ENCODE measurements around the gene PRTFDC1.
"Not testable (repeated sequence)": the region's sequence is repeated elsewhere in the genome, so short reads cannot be mapped to it uniquely, and the experiment has no call there.

PRTFDC1 gene

GRCh38 chr10:24929056-24929544, 23.3 kb downstream of the PRTFDC1 start:
- FAIRE-seq = no peak

- FAIRE-seq = no peak
Measured at GRCh38 chr10:24928163-24928562, 24.2 kb downstream of the PRTFDC1 start.

DNA sequence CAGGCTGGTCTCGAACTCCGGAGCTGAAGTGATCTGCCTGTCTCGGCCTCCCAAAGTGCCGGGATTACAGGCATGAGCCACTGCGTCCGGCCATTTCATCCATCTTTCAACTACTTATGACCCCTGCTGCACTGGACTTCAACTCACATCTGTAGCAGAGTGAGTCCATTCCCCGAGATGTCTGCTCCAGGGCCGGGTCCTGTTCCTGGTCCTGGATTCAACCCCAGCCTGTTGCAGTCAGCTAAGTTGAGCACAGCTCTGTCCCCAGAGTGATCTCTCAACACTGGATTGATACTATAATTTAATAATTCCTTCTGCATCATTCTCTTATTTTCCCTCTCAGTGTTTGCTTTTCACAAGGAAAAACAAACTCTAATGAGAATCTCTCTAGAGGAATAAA, 25.8 kb downstream of the PRTFDC1 start:
- no peak for FAIRE-seq

GRCh38 chr10:24925799-24926198, 26.6 kb downstream of the PRTFDC1 start:
- FAIRE-seq = no peak

DNA sequence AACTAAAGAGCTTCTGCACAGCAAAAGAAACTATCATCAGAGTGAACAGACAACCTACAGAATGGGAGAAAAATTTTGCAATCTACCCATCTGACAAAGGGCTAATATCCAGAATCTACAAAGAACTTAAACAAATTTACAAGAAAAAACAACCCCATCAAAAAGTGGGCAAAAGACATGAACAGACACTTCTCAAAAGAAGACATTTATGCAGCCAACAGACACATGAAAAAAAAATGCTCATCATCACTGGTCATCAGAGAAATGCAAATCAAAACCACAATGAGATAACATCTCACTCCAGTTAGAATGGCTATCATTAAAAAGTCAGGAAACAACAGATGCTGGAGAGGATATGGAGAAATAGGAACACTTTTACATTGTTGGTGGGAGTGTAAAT, 27.9 kb downstream of the PRTFDC1 start:
- not testable (repeated sequence) for FAIRE-seq

DNA sequence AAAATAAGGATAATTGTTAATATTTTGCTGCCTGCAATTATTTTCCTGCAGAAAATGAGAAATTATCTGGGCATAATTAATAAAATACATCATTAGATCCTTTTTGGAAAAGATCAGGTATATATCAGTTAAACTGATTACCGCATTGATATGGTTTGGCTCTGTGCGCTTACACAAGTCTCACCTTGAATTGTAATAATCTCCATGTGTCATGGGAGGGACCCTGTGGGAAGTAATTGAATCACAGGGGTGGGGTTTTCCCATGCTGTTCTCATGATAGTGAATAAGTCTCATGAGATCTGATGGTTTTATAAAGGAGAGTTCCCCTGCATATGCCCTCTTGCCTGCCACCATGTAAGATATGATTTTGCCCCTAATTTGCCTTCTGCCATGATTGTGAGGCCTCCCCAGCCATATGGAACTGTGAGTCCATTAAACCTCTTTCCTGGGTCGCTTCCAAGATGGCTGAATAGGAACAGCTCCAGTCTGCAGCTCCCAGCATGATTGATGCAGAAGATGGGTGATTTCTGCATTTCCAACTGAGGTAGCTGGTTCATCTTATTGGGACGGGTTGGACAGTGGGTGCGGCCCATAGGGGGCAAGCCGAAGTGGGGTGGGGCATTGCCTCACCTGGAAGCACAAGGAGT, 30.1 kb downstream of the PRTFDC1 start:
- FAIRE-seq = not testable (repeated sequence)

DNA sequence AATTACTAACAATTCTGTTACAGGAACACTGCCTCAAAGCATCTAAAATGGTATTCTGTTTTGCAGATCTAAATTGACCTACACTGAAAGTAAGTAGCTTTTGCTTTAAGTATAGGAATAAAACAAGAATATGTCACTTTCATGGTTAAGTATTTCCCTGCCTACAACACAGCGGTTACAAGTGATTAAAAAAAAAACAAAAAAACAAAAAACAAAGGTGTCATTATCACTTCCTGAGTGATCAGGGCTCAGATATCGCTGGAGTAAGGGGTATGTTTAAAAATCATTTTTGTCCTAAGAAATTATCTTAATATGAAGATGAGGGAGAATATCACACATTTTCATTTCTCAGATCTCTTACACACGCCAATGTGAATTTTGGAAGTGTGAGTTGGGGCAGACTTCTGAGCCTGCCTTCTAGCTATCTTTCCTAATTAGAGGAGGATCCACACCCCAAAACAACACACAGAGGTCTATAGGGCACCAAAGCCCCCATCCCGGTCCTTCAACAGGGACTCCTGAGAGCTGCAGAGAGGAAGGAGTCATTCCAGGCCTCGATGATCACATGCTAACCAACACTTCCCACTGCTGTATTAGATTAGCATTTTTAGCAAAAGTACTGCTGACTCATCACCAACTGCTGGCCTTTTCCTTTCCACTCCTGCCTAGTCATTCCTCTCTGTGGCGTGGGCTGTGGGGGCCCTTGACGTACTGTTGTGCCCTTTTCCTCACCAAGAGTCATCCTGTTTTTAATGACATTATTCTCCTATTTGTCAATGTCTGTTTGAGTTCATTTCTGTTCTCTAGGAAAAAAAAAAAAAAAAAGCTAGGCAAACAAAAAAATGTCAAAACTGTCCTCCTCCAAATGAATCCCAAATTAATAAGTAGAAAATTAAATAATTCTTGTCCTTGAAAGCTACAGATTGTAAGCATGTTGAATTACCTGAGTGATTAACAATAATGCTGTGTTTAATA, 31.2 kb downstream of the PRTFDC1 start:
- FAIRE-seq = no peak

DNA sequence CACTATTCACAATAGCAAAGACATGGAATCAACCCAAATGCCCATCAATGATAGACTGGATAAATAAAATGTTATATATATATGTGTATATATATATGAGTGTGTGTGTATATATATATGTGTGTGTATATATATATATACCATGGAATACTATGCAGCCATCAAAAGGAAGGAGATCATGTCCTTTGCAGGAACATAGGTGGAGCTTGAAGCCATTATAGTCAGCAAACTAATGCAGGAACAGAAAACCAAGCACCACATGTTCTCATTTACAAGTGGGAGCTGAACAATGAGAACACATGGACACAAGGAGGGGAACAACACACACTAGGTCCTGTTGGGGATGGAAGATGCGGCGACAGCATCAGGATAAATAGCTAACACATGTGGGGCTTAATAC, 32.2 kb downstream of the PRTFDC1 start:
- not testable (repeated sequence) for FAIRE-seq

DNA sequence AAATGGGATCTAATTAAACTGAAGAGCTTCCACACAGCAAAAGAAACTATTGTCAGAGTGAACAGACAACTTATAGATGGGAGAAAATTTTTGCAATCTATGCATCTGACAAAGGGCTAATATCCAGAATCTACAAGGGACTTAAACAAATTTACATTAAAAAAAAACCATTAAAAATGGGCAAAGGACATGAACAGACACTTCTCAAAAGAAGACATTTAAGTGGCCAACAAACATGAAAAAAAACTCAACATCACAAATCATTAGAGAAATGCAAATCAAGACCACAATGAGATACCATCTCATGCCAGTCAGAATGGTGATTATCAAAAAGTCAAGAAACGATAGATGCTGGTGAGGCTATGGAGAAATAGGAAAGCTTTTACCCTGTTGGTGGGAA, 32.8 kb downstream of the PRTFDC1 start:
- not testable (repeated sequence) for FAIRE-seq

DNA sequence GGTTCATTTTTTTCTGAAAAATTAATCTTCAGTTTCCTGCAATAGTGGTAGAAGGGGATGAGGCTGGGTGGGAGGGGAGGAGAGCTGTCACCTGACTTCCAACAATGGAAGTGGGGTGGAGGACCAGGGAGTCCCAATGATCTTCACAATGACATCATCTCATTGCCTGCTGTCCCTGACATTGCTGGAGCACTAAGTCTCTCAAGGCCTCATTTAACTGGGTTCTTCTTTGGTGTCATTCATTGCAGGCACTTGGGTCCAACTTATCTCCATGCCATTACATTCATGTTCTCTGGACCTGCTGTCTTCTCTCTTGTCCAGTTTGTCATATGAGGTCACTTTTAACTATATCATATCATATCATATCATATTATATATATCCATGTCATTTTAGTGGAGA, 34.4 kb downstream of the PRTFDC1 start:
- no peak for FAIRE-seq

GRCh38 chr10:24917493-24917892, 34.9 kb downstream of the PRTFDC1 start:
- no peak for FAIRE-seq

GRCh38 chr10:24916365-24916764, 36.0 kb downstream of the PRTFDC1 start:
- no peak for FAIRE-seq

DNA sequence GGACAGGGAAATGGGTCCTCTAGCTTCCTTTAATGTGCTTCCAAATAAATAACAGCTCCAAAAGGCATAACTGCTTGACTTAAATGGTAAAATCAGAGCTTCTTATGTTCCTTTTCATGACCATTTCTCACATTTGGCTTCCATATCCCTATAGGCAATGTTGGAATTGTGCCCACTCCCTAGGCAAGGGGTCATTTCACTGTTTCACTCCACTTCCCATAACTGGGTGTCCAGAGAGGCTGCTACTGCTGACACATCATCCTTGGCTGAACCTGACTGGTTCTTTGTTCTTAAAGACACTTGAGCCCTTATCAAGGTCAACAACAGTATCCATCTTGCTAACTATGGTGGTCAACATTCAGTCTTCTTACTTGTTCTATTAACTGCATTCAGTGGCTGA, 37.1 kb downstream of the PRTFDC1 start:
- FAIRE-seq = no peak

- FAIRE-seq = no peak
Measured at GRCh38 chr10:24914148-24914547, 38.3 kb downstream of the PRTFDC1 start.

DNA sequence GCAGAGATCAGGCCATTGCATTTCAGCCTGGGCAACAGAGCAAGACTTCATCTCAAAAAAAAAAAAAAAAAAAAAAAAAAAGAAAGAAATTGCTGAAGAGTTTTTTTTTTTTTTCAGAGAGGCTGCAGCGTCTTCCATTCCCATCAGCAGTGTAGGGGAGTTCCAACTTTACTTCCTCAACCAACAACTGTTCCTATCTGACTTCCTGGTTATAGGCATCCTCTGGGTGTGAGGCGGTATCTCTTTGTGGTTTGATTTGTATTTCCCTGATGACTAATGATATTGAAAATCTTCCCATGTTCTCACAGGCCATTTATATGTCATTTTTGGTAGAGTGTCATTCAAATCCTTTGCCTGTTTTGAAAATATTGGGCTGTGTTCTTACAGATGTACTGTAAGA, 40.2 kb downstream of the PRTFDC1 start:
- FAIRE-seq = no peak

GRCh38 chr10:24911029-24911428, 41.4 kb downstream of the PRTFDC1 start:
- no peak for FAIRE-seq

- no peak for FAIRE-seq
Measured at GRCh38 chr10:24910574-24910973, 41.8 kb downstream of the PRTFDC1 start.

DNA sequence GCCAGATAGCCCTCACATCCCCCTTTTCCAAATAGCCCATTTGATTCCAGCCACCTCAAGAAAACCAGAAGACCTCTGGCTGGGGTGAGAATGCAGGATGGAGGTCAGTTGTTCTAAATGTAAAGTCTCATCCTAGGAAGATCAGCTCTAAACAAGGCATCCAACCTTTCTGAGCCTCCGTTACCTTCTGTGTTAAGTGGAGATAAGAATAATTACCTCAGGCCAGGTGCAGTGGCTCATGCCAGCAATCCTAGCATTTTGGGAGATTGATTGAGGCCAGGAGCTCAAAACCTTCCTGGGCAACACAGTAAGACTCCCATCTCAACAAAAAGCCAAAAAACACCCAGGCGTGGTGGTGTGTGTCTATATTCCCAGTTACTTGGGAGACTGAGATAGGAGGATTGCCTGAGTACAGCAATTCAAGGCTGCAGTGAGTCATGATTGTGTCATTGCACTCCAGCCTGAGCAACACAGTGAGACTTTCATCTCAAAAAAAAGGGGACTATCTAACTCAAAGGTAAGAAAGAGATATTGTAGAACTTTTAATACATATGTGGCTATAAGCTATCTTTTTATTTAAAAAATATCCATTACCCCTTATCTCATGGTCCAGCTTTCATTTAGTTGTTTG, 43.5 kb downstream of the PRTFDC1 start:
- no peak for FAIRE-seq

GRCh38 chr10:24907956-24908355, 44.5 kb downstream of the PRTFDC1 start:
- no peak for FAIRE-seq

- no peak for FAIRE-seq
Measured at GRCh38 chr10:24906372-24906771, 46.0 kb downstream of the PRTFDC1 start.

DNA sequence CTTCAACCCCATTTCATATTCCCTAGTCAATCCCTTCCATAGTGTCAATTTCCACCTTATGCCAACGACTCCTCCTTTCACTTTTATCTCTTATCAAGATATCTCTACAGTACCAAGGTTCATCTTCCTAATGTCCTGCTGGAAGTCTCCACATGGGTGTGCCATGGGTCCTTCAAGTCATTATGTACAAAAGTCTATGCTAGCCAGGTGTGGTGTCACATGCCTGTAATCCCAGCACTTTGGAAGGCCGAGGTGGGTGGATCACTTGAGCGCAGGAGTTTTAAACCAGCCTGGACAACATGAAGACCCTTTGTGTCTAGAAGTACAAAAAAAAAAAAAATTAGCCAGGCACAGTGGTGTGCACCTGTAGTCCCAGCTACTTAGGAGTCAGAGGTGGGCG, 47.6 kb downstream of the PRTFDC1 start:
- no peak for FAIRE-seq

DNA sequence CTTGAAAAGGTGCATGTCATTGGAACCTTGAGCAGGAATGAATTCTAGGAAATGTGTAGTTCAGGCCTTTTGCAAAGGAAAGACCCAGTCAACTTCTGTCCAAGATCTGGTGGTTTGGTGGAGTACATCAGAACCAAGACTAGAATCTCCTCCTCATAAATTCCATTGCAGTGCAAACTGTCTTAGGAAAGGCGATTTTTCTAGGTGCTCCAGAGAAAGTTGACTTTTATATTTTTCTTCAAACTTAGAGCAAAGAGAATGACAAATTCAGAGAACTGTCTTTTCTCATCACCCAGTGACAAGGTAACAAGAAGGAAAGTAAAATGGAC, 50.0 kb downstream of the PRTFDC1 start:
- no peak for FAIRE-seq

DNA sequence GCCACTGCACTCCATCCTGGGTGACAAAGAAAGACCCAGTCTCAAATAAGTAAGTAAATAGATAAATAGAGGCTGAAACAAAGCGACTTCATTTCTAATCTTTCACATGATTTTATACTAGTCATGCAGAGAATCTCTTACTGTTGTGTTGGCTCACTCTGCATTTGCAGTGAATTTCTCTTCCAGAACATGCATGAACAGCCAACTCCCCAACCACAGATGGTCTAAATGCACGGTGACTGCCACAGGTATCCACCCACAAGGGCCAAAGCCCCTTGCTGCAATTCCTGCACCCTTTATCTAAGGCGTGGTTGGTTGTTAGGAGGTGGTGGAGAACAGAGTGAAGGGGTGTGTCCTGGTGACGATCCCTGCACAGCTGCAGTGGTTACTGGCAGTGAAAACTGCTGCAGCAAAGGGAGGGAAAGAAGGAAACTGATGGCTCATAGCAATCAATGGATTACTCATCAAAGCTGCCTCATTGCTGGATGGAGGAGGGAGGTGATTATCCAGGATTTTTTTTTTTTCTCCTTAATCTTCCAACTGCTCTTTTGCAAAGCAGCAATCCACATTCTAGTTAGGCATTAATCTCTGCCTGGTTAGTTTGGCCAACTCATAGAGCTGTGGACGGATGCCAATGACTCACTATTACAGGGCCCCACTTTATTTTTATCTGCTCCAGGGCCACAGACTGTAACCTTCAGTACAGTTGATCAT, 50.6 kb downstream of the PRTFDC1 start:
- no peak for FAIRE-seq
